Thoracic aorta (tissue), 2 donors: ENCODE measurements around the gene PGA4. TPM values are rescaled to one million over a fixed set of nuclear protein-coding genes. Genes with fewer than 3 reads are reported as not detected.

Experiments
- ATAC-seq: fragments of 150-250 bp; one replicate; pipeline ENCODE4 v1.8.0; 2017; ENCODE audit warnings: low read depth; ENCODE audit not compliant: insufficient number of reproducible peaks, low FRiP score
- DNase-seq: peaks from one replicate; pipeline ENCODE4 v3.0.0-alpha.2; 2020; ENCODE audit warnings: low spot score
- H3K27ac ChIP-seq, 2 donors: fragments of 200-600 bp; sonication (generic); 1 replicate in 1 of 2; 2 replicates in 1 of 2; pipeline ENCODE4 v1.5.1; 2016; ENCODE audit warnings: mild to moderate bottlenecking in 2 of 2, moderate library complexity in 2 of 2
- H3K27me3 ChIP-seq: fragments of 200-600 bp; sonication (generic); replicated peaks from 2 replicates; pipeline ENCODE4 v1.6.0; 2016; ENCODE audit warnings: mild to moderate bottlenecking; ENCODE audit not compliant: insufficient read depth
- H3K36me3 ChIP-seq: fragments of 200-600 bp; sonication (generic); one replicate; pipeline ENCODE4 v1.5.1; 2016
- H3K4me1 ChIP-seq, 2 donors: fragments of 200-600 bp; sonication (generic); 1 replicate in 1 of 2; 2 replicates in 1 of 2; pipeline versions ENCODE4 v1.5.1 to v1.6.0; 2016; ENCODE audit warnings: low read depth in 2 of 2, mild to moderate bottlenecking in 1 of 2; ENCODE audit not compliant: control insufficient read depth in 1 of 2
- H3K4me3 ChIP-seq: fragments of 200-600 bp; sonication (generic); 2 replicates; pipeline ENCODE4 v1.5.1; 2016; ENCODE audit warnings: mild to moderate bottlenecking
- H3K9me3 ChIP-seq: fragments of 200-600 bp; sonication (generic); 2 replicates; pipeline ENCODE4 v1.5.1; 2016
- CTCF ChIP-seq: fragments of 200-600 bp; sonication (generic); IDR thresholded peaks from one replicate; pipeline ENCODE4 v1.5.1; 2019; ENCODE audit warnings: antibody characterized with exemption
- total RNA-seq, 2 donors: library from RNA; depleted of rRNA; stranded (reverse); fragments of >200 nt; gene quantifications; one replicate each; pipeline versions ENCODE4 v1.1.0 to v1.2.3, GENCODE V29; 2016

Gene PGA4
- total RNA-seq, 2 donors from 2014 or later = 4.7 TPM; not detected in 1

DNA sequence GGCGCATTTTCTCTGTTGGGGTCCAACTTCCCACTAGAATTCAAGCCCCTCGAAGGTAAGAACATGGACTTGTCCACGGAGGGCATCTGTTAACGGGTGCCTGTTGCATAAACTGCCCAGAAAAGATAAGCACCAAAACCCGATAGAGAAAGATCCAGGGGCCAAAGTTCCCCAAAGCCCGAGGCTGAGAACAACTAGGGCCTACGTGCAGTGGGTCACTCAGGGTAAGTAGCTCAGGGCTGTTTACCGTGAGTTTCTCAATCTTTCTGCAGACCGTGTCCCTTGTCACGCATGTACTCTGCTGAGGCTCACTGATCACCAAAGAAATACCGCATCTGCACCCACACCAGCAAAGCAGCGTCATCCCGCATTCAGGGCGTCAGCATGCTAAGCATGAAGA, 43.2 kb downstream of the PGA4 start:
- Histone ChIP-seq H3K36me3 (no peaks in the 10 kb centered on the region), H3K4me3 (no peak overlapping the region), H3K27ac (no peak overlapping the region), H3K4me1 (no peaks in the 10 kb centered on the region), H3K9me3 (no peaks in the 10 kb centered on the region), H3K27me3 (no peaks in the 10 kb centered on the region)
- ATAC-seq (no peak), DNase-seq (no peak)
- no peak for TF ChIP-seq CTCF

DNA sequence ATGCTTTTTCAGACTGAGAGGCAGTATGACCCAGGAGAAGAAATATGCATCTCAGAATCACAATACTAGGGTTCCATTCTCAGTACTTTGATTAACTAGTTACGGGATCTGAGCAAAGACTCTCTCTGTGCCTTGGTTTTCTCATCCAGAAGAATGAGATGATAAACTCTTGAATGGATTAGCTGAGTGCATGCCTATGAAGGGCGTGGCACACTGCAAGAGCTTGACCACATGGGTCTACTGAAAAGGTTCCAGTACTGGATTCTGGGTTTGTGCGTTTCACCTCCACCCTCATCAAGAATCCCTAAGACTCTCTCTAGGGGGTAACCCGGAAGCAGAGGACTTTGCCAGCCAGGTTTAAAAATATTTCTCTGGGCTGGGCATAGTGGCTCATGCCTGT, 44.5 kb downstream of the PGA4 start:
- ATAC-seq (no peak), DNase-seq (no peak)
- H3K27me3 ChIP-seq = no peaks in the 10 kb centered on the region
- no peak for TF ChIP-seq CTCF
- H3K36me3 ChIP-seq = no peaks in the 10 kb centered on the region
- no peak overlapping the region for H3K4me3 ChIP-seq
- H3K9me3 ChIP-seq = no peaks in the 10 kb centered on the region
- no peaks in the 10 kb centered on the region for H3K4me1 ChIP-seq
- H3K27ac ChIP-seq = no peak overlapping the region

- H3K4me3 ChIP-seq = no peak overlapping the region
- H3K4me1 ChIP-seq = no peaks in the 10 kb centered on the region
- no peak overlapping the region for H3K27ac ChIP-seq
- ATAC-seq (no peak), DNase-seq (no peak)
- no peaks in the 10 kb centered on the region for H3K36me3 ChIP-seq
- no peaks in the 10 kb centered on the region for H3K27me3 ChIP-seq
- no peak for TF ChIP-seq CTCF
- H3K9me3 ChIP-seq = no peaks in the 10 kb centered on the region
Observed at GRCh38 chr11:61267437-61267841, 45.3 kb downstream of the PGA4 start.

- no peak for ATAC-seq
- DNase-seq = no peak
- Histone ChIP-seq H3K27ac (no peak overlapping the region), H3K27me3 (no peaks in the 10 kb centered on the region), H3K4me1 (no peaks in the 10 kb centered on the region), H3K9me3 (no peaks in the 10 kb centered on the region), H3K4me3 (no peak overlapping the region), H3K36me3 (no peaks in the 10 kb centered on the region)
- TF ChIP-seq CTCF = no peak
Observed at GRCh38 chr11:61268588-61269250, 46.6 kb downstream of the PGA4 start.

DNA sequence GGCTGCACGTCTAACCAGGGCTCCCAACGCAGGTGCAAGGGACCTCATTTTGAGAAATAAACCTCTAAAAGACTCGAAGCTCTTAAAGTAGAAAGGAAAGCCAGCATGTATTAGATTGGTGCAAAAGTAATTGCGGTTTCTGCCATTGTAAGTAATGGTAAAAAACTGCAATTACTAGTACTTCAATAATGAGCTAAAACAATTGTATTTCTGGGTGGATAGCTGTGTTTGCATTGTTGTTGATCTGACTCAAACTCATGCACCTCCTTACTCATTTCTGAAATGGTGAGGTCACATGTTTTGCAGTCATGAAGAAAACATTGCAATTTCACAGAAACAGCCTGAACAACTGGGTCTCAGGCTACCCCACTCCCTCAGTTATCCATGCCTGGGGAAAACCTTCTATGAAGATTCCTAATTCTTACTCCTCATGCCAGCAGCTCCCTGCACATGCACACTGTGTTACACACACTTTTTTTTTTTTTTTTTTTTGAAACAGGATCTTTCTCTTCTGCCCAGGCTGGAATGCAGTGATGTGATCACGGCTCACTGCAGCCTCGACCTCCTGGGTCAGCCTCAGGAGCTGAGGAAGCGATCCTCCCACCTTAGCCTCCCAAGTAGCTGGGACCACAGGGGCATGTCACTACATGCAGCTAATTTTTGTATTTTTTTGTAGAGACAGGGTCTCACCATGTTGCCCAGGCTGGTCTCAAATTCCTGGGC, 48.4 kb downstream of the PGA4 start:
- TF ChIP-seq CTCF = no peak
- no peak for ATAC-seq

More for the DNA sequence above, 48.4 kb downstream of the PGA4 start:
- no peak overlapping the region for H3K4me3 ChIP-seq
- H3K27ac ChIP-seq = no peak overlapping the region
- DNase-seq = no peak
- H3K27me3 ChIP-seq = no peaks in the 10 kb centered on the region
- H3K9me3 ChIP-seq = no peaks in the 10 kb centered on the region
- no peaks in the 10 kb centered on the region for H3K36me3 ChIP-seq
- no peaks in the 10 kb centered on the region for H3K4me1 ChIP-seq
